GM23338 (cell line): ENCODE measurements around the gene FGF11. TPM values are rescaled to one million over a fixed set of nuclear protein-coding genes. Genes with fewer than 3 reads are reported as not detected.

Experiments
- ATAC-seq: fragments of 200-7000 bp; cut with Tn5 transposase; 3 replicates; pipeline ENCODE4 v1.9.1; 2020
- DNase-seq: peaks from one replicate; pipeline ENCODE4 v3.0.0-alpha.2; 2015; ENCODE audit warnings: low spot score
- H2AFZ ChIP-seq: fragments of 200-600 bp; sonication (generic); 2 replicates; pipeline ENCODE4 v1.8.0; 2016; ENCODE audit warnings: antibody characterized with exemption, mild to moderate bottlenecking, moderate library complexity
- H3F3A ChIP-seq: fragments of 200-600 bp; sonication (generic); replicated peaks from 2 replicates; pipeline ENCODE4 v1.8.0; 2017; ENCODE audit warnings: antibody characterized with exemption, mixed run types, low read depth
- H3K27ac ChIP-seq: fragments of 200-600 bp; sonication (generic); 2 replicates; pipeline ENCODE4 v1.6.1; 2016; ENCODE audit warnings: low read depth
- H3K27me3 ChIP-seq: fragments of 200-600 bp; sonication (generic); 2 replicates; pipeline ENCODE4 v1.8.0; 2016; ENCODE audit warnings: mild to moderate bottlenecking, mixed run types, moderate library complexity; ENCODE audit not compliant: insufficient read depth
- H3K36me3 ChIP-seq: fragments of 200-600 bp; sonication (generic); 2 replicates; pipeline ENCODE4 v1.8.0; 2016; ENCODE audit warnings: mild to moderate bottlenecking; ENCODE audit not compliant: insufficient read depth
- H3K4me1 ChIP-seq: fragments of 200-600 bp; sonication (generic); 2 replicates; pipeline ENCODE4 v1.8.0; 2016; ENCODE audit warnings: mild to moderate bottlenecking, moderate library complexity; ENCODE audit not compliant: insufficient read depth
- H3K4me2 ChIP-seq: fragments of 200-600 bp; sonication (generic); 2 replicates; pipeline ENCODE4 v1.7.1; 2017; ENCODE audit warnings: mixed run types
- H3K4me3 ChIP-seq: fragments of 200-600 bp; sonication (generic); 2 replicates; pipeline ENCODE4 v1.6.1; 2016; ENCODE audit warnings: mixed run types
- H3K79me2 ChIP-seq: fragments of 200-600 bp; sonication (generic); replicated peaks from 2 replicates; pipeline ENCODE4 v1.8.0; 2017; ENCODE audit warnings: mild to moderate bottlenecking; ENCODE audit not compliant: insufficient read depth
- H3K9me2 ChIP-seq: fragments of 200-600 bp; sonication (generic); 2 replicates; pipeline ENCODE4 v1.8.0; 2017; ENCODE audit not compliant: insufficient read depth
- H4K20me1 ChIP-seq: fragments of 200-600 bp; sonication (generic); replicated peaks from 2 replicates; pipeline ENCODE4 v1.8.0; 2017; ENCODE audit warnings: mild to moderate bottlenecking; ENCODE audit not compliant: insufficient read depth
- H3K27ac Mint-ChIP-seq: 2 replicates; pipeline ENCODE4 v1.8.0; 2020; ENCODE audit warnings: inconsistent platforms, mild to moderate bottlenecking, moderate library complexity, mixed read lengths
- H3K27me3 Mint-ChIP-seq: 3 replicates; pipeline ENCODE4 v1.8.0; 2022; ENCODE audit warnings: low read depth, mild to moderate bottlenecking, moderate library complexity, mixed read lengths, inconsistent platforms; ENCODE audit not compliant: insufficient read depth, poor library complexity
- H3K36me3 Mint-ChIP-seq: 3 replicates; pipeline ENCODE4 v1.8.0; 2021; ENCODE audit warnings: low read depth, mild to moderate bottlenecking, inconsistent platforms, moderate library complexity, mixed read lengths
- H3K4me1 Mint-ChIP-seq: 3 replicates; pipeline ENCODE4 v1.8.0; 2020; ENCODE audit warnings: mild to moderate bottlenecking, inconsistent platforms, mixed read lengths
- H3K4me3 Mint-ChIP-seq: 3 replicates; pipeline ENCODE4 v1.8.0; 2021; ENCODE audit warnings: moderate library complexity, mild to moderate bottlenecking, inconsistent platforms, mixed read lengths
- H3K9me3 Mint-ChIP-seq: 3 replicates; pipeline ENCODE4 v1.8.0; 2020; ENCODE audit warnings: moderate library complexity, mild to moderate bottlenecking, inconsistent platforms, mixed read lengths
- EZH2 ChIP-seq: fragments of 200-600 bp; sonication (generic); IDR thresholded peaks from one replicate; pipeline ENCODE4 v1.8.0; 2017; ENCODE audit warnings: antibody characterized with exemption, mild to moderate bottlenecking, low read depth; ENCODE audit not compliant: unreplicated experiment
- JUNB ChIP-seq: IDR thresholded peaks from one replicate; pipeline ENCODE4 v1.6.1; 2016; ENCODE audit warnings: antibody characterized with exemption; ENCODE audit not compliant: unreplicated experiment
- NANOG ChIP-seq: IDR thresholded peaks from 2 replicates; pipeline ENCODE4 v1.6.1; 2016; ENCODE audit warnings: antibody characterized with exemption, borderline replicate concordance
- REST ChIP-seq: IDR thresholded peaks from one replicate; pipeline ENCODE4 v1.6.1; 2018; ENCODE audit warnings: antibody characterized with exemption; ENCODE audit not compliant: unreplicated experiment
- STAT1 ChIP-seq: IDR thresholded peaks from one replicate; pipeline ENCODE4 v1.6.1; 2016; ENCODE audit warnings: antibody characterized with exemption; ENCODE audit not compliant: unreplicated experiment
- ZNF114 ChIP-seq: fragments of 250-450 bp; sonication (Bioruptor Pico); IDR thresholded peaks from 2 replicates; pipeline ENCODE4 v1.5.0; 2020; ENCODE audit warnings: mild to moderate bottlenecking, moderate library complexity
- ZNF331 ChIP-seq: fragments of 250-450 bp; sonication (Bioruptor Pico); IDR thresholded peaks from 2 replicates; pipeline ENCODE4 v1.5.0; 2020; ENCODE audit warnings: low read depth, mild to moderate bottlenecking, moderate library complexity
- polyA plus RNA-seq: library from polyadenylated mRNA; unstranded; fragments of >200 nt; fragmentation: Nextera tagmentation; extraction: Ambion mirVana; gene quantifications from 2 replicates; pipeline ENCODE4 v1.2.1, GENCODE V29; 2016
- total RNA-seq: library from RNA; depleted of rRNA; stranded (reverse); fragments of >200 nt; shearing (Covaris generic); gene quantifications from 2 replicates; pipeline ENCODE4 v1.2.3, GENCODE V29; 2014
- TF ChIP-seq, protein P1 (sequence below): IDR thresholded peaks from 2 replicates; pipeline ENCODE4 v1.6.1; 2016; ENCODE audit warnings: antibody characterized with exemption

Gene FGF11
- total and polyA plus RNA-seq, 2 experiments from 2014 or later: 11.1 to 16.6 TPM

DNA sequence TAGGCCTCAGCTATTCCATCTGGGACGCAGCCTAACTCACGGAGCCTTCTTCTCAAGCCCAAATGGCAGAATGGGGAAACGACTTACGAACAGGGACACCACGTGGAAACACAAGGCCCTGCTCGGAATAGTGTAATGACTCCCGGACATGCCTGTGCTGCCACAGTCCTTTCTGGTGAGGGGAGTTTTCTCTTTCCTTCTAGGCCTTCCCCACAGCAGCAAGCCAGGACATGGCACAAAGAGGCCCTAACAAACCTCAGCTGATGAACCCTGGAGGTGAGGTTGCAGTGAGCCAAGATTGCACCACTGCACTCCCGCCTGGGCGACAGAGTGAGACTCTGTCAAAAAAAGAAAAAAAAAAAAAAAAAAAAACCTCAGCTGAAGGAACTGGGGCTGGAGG, 24.8 kb downstream of the FGF11 start:
- no peak overlapping the region for H3K27ac ChIP-seq
- H3K4me3 Mint-ChIP-seq: no peak overlapping the region
- H3K27ac Mint-ChIP-seq: no peak overlapping the region

GRCh38 chr17:7465597-7466275, 26.4 kb downstream of the FGF11 start:
- H3K36me3 ChIP-seq: no peaks in the 10 kb centered on the region
- H3K27ac Mint-ChIP-seq: no peak overlapping the region
- no peaks in the 10 kb centered on the region for H3F3A ChIP-seq
- peaks cover 11% of the 10 kb centered on the region for H3K36me3 Mint-ChIP-seq
- H3K4me2 ChIP-seq: no peak overlapping the region
- H3K4me1 Mint-ChIP-seq: peaks cover 17% of the 10 kb centered on the region
- H3K9me3 Mint-ChIP-seq: no peaks in the 10 kb centered on the region
- H3K79me2 ChIP-seq: 0 out of 2 replicates have a peak, but pooled peaks cover 5% of the 10 kb centered on the region
- ATAC-seq (no peak), DNase-seq (no peak)
- no peaks in the 10 kb centered on the region for H3K27me3 ChIP-seq
- H3K4me1 ChIP-seq: peaks cover 13% of the 10 kb centered on the region; the same call in 1 of the 2 replicates
- H3K4me3 Mint-ChIP-seq: no peak overlapping the region
- no peaks in the 10 kb centered on the region for H3K9me2 ChIP-seq
- no peak overlapping the region for H3K27ac ChIP-seq
- H2AFZ ChIP-seq: no peak overlapping the region
- no peaks in the 10 kb centered on the region for H4K20me1 ChIP-seq
- no peak overlapping the region for H3K4me3 ChIP-seq
- H3K27me3 Mint-ChIP-seq: peaks cover 12% of the 10 kb centered on the region
- TF ChIP-seq EZH2: no peak
- TF ChIP-seq ZNF331 (CRISPR knock-in tag): no peak
- TF ChIP-seq, protein P1, sequence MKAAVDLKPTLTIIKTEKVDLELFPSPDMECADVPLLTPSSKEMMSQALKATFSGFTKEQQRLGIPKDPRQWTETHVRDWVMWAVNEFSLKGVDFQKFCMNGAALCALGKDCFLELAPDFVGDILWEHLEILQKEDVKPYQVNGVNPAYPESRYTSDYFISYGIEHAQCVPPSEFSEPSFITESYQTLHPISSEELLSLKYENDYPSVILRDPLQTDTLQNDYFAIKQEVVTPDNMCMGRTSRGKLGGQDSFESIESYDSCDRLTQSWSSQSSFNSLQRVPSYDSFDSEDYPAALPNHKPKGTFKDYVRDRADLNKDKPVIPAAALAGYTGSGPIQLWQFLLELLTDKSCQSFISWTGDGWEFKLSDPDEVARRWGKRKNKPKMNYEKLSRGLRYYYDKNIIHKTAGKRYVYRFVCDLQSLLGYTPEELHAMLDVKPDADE: no peak
- no peak for TF ChIP-seq STAT1
- no peak for TF ChIP-seq NANOG
- TF ChIP-seq JUNB: no peak
- no peak for TF ChIP-seq ZNF114 (CRISPR knock-in tag)

More for the DNA sequence above, 24.8 kb downstream of the FGF11 start:
- DNase-seq (no peak), ATAC-seq (no peak)
- H3K9me2 ChIP-seq: peaks cover 4% of the 10 kb centered on the region; the same call in 1 of the 2 replicates
- Mint-ChIP-seq H3K27me3 (peaks cover 20% of the 10 kb centered on the region), H3K9me3 (no peaks in the 10 kb centered on the region), H3K36me3 (peaks cover 11% of the 10 kb centered on the region), H3K4me1 (peaks cover 24% of the 10 kb centered on the region)
- H3K4me1 ChIP-seq: peaks cover 15% of the 10 kb centered on the region; the same call in 1 of the 2 replicates
- TF ChIP-seq, protein P1: no peak
- TF ChIP-seq REST (no peak), STAT1 (no peak)
- H3K79me2 ChIP-seq: no peaks in the 10 kb centered on the region
- H4K20me1 ChIP-seq: no peaks in the 10 kb centered on the region
- H3K4me2 ChIP-seq: no peak overlapping the region
- no peak overlapping the region for H2AFZ ChIP-seq
- no peak overlapping the region for H3K4me3 ChIP-seq
- H3K27me3 ChIP-seq: no peaks in the 10 kb centered on the region
- 0 out of 2 replicates have a peak, but pooled peaks cover 5% of the 10 kb centered on the region for H3F3A ChIP-seq
- no peaks in the 10 kb centered on the region for H3K36me3 ChIP-seq
